CD4-positive, alpha-beta T cell treated with Interleukin-17A for 4 hours (primary cell): ENCODE results near the gene IL20RB.

ENCODE experiments used
- DNase-seq: peaks from one replicate; pipeline ENCODE4 v3.0.0-alpha.2; 2020; ENCODE audit warnings: mixed read lengths

IL20RB gene

GRCh38 chr3:137046747-137047146 is 89.0 kb downstream of the IL20RB start:
- DNase-seq, result no peak

- no peak for DNase-seq
Measured at GRCh38 chr3:137047240-137047639, 89.5 kb downstream of the IL20RB start.

GRCh38 chr3:137050281-137050680 is 92.5 kb downstream of the IL20RB start:
- no peak for DNase-seq

- no peak for DNase-seq
Measured at GRCh38 chr3:137052298-137052697, 94.5 kb downstream of the IL20RB start.
